WI38 (cell line): ENCODE measurements around the gene TRIM36.

Source experiments
- H3K4me3 ChIP-seq: 2 replicates; pipeline ENCODE4 v1.5.1; 2011; ENCODE audit warnings: low read depth, mild to moderate bottlenecking, control low read depth, low read length
- TF ChIP-seq, protein P1 (sequence below): IDR thresholded peaks from 2 replicates; pipeline ENCODE4 v1.5.1; 2012; ENCODE audit warnings: low read depth, mild to moderate bottlenecking, control low read depth, low read length

The TRIM36 gene

GRCh38 chr5:115079924-115080623 is 89.6 kb downstream of the TRIM36 start:
- H3K4me3 ChIP-seq: no peak overlapping the region
- TF ChIP-seq, protein P1, sequence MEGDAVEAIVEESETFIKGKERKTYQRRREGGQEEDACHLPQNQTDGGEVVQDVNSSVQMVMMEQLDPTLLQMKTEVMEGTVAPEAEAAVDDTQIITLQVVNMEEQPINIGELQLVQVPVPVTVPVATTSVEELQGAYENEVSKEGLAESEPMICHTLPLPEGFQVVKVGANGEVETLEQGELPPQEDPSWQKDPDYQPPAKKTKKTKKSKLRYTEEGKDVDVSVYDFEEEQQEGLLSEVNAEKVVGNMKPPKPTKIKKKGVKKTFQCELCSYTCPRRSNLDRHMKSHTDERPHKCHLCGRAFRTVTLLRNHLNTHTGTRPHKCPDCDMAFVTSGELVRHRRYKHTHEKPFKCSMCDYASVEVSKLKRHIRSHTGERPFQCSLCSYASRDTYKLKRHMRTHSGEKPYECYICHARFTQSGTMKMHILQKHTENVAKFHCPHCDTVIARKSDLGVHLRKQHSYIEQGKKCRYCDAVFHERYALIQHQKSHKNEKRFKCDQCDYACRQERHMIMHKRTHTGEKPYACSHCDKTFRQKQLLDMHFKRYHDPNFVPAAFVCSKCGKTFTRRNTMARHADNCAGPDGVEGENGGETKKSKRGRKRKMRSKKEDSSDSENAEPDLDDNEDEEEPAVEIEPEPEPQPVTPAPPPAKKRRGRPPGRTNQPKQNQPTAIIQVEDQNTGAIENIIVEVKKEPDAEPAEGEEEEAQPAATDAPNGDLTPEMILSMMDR: no peak
